ENCODE data around the gene DNAH6. TPM values are rescaled to one million over a fixed set of nuclear protein-coding genes. Genes with fewer than 3 reads are reported as not detected.

Gene DNAH6
- total RNA-seq, 2 experiments from 2014 or later: 0.83 to 1.0 TPM

- Mint-ChIP-seq H3K9me3 (peaks cover 20% of the 10 kb centered on the region), H3K27me3 (no peaks in the 10 kb centered on the region), H3K4me3 (no peak overlapping the region), H3K27ac (no peak overlapping the region), H3K4me1 (peaks cover 6% of the 10 kb centered on the region), H3K36me3 (peaks cover 22% of the 10 kb centered on the region)
- ATAC-seq (ENCODE audit: low read depth) (no peak), DNase-seq (no peak)
- POLR2A ChIA-PET: no interaction called here
Measured at GRCh38 chr2:84701880-84702279, 185.6 kb downstream of the DNAH6 start.

GRCh38 chr2:84702941-84703340 is 186.6 kb downstream of the DNAH6 start:
- Mint-ChIP-seq H3K4me3 (no peak overlapping the region), H3K4me1 (peaks cover 6% of the 10 kb centered on the region), H3K27ac (no peak overlapping the region), H3K27me3 (no peaks in the 10 kb centered on the region), H3K9me3 (peaks cover 18% of the 10 kb centered on the region), H3K36me3 (peaks cover 22% of the 10 kb centered on the region)
- no peak for DNase-seq
- POLR2A ChIA-PET: no interaction called here
- no peak for ATAC-seq (ENCODE audit: low read depth)

DNA sequence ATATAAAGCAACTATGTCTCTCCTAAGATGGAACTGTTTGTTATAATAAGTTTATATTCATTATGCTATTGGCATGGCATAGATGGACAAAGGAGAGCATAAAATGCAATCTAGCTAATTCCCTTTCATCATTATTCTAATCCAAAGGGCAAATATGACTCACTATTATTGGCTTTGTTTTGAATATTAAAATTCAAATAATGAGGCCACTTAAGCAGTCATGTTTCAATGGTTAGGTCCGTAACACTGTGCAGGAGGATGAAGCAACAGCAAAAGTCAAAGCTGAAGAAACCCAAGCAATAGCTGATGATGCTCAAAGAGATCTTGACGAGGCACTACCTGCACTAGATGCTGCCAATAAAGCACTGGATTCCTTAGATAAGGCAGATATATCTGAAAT is 187.5 kb downstream of the DNAH6 start:
- Mint-ChIP-seq H3K4me1 (peaks cover 5% of the 10 kb centered on the region), H3K36me3 (peaks cover 21% of the 10 kb centered on the region), H3K27me3 (no peaks in the 10 kb centered on the region), H3K9me3 (peaks cover 20% of the 10 kb centered on the region), H3K27ac (no peak overlapping the region), H3K4me3 (no peak overlapping the region)
- POLR2A ChIA-PET: no interaction called here
- no peak for ATAC-seq (ENCODE audit: low read depth)
- DNase-seq: no peak

GRCh38 chr2:84704505-84705244 is 188.4 kb downstream of the DNAH6 start:
- H3K4me1 Mint-ChIP-seq: peaks cover 5% of the 10 kb centered on the region
- ATAC-seq (ENCODE audit: low read depth): no peak
- peaks cover 23% of the 10 kb centered on the region for H3K9me3 Mint-ChIP-seq
- no peak overlapping the region for H3K4me3 Mint-ChIP-seq
- no peaks in the 10 kb centered on the region for H3K27me3 Mint-ChIP-seq
- POLR2A ChIA-PET: no interaction called here
- no peak for DNase-seq
- peaks cover 25% of the 10 kb centered on the region for H3K36me3 Mint-ChIP-seq
- no peak overlapping the region for H3K27ac Mint-ChIP-seq

DNA sequence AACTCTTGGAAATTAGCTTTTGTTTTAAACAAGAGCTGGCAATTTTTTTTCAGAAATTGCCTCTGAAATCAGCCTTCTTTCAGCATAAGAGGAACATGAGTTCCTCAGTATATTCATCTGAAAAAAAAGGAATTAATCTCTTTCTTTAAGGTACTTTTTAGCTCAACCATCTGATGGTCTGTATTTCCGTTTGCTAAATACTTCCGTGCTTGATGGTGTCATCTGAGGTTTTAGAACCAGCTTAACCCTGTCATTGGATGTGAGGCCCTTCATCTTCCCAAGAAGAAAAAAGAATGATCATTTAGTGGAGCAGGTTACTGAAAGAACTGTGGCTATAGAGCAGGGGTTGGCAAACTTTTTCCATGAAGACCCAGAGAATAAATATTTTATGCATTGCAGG is 189.6 kb downstream of the DNAH6 start:
- H3K9me3 Mint-ChIP-seq: peaks cover 25% of the 10 kb centered on the region
- POLR2A ChIA-PET: interaction anchor here (0.6 kb wide), 1 partner anchor 56 kb away, joined by 3 read pairs; no protein-coding TSS in a partner anchor
- H3K4me1 Mint-ChIP-seq: peaks cover 5% of the 10 kb centered on the region
- ATAC-seq (ENCODE audit: low read depth): peak; percentile 47
- H3K27ac Mint-ChIP-seq: peak overlapping the region; percentile 74
- H3K27me3 Mint-ChIP-seq: no peaks in the 10 kb centered on the region
- peaks cover 21% of the 10 kb centered on the region for H3K36me3 Mint-ChIP-seq
- DNase-seq: no peak
- H3K4me3 Mint-ChIP-seq: peak overlapping the region; percentile 31

DNA sequence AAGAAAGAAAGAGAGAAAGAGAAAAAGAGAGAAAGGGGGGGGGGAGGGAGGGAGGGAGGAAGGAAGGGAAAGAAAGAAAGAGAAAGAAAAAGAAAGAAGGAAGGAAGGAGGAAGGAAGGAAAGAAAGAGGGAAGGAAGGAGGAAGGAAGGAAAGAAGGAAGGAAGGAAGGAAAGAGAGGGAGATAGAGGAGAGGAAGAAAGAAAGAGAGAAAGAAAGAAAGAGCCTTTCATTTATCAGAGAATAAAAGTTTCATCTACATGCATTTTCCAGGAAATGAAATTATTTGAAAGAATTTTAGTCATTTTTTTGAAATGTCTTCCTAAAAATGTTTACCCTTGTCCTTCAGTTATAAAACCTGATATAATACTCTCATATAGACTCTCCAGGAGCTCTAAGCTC is 192.1 kb downstream of the DNAH6 start:
- Mint-ChIP-seq H3K9me3 (peaks cover 16% of the 10 kb centered on the region), H3K4me3 (no peak overlapping the region), H3K27ac (no peak overlapping the region), H3K4me1 (peaks cover 5% of the 10 kb centered on the region), H3K36me3 (peaks cover 18% of the 10 kb centered on the region), H3K27me3 (no peaks in the 10 kb centered on the region)
- POLR2A ChIA-PET: no interaction called here
- ATAC-seq (ENCODE audit: low read depth) (no peak), DNase-seq (no peak)

GRCh38 chr2:84711651-84712050 is 195.4 kb downstream of the DNAH6 start:
- Mint-ChIP-seq H3K4me1 (peaks cover 2% of the 10 kb centered on the region), H3K4me3 (no peak overlapping the region), H3K36me3 (peaks cover 13% of the 10 kb centered on the region), H3K27me3 (no peaks in the 10 kb centered on the region), H3K27ac (no peak overlapping the region), H3K9me3 (peaks cover 9% of the 10 kb centered on the region)
- POLR2A ChIA-PET: interaction anchor here (0.8 kb wide), 1 partner anchor 30 kb away, joined by 3 read pairs; no protein-coding TSS in a partner anchor
- DNase-seq (no peak), ATAC-seq (ENCODE audit: low read depth) (no peak)

DNA sequence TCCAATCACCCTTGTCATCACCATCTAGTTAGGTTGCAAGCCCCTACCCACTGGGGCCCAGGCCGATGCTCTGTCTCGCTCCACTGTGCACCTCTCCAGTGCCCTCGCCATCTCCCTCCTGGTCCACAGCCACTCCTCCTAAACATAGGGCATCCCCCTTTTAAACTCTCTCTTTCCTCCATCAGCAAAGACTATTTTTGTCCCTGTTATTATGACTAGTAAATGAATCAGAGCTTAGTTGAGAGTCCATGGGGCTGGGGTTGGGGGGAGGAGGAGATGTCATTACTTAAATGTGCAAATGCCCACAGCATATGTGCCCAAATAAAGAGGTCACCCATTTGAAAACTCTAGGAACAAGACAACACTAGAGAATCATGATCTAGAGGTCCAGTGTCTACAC is 197.1 kb downstream of the DNAH6 start:
- Mint-ChIP-seq H3K9me3 (peaks cover 9% of the 10 kb centered on the region), H3K4me1 (peaks cover 7% of the 10 kb centered on the region)
- POLR2A ChIA-PET: no interaction called here

GRCh38 chr2:84716564-84716963 is 200.3 kb downstream of the DNAH6 start:
- POLR2A ChIA-PET: interaction anchor here (0.9 kb wide), 1 partner anchor 12 kb away, joined by 3 read pairs; no protein-coding TSS in a partner anchor
- DNase-seq (no peak), ATAC-seq (ENCODE audit: low read depth) (no peak)
- H3K27ac Mint-ChIP-seq: no peak overlapping the region
- H3K9me3 Mint-ChIP-seq: peaks cover 4% of the 10 kb centered on the region
- peaks cover 8% of the 10 kb centered on the region for H3K4me1 Mint-ChIP-seq
- H3K4me3 Mint-ChIP-seq: no peak overlapping the region
- H3K36me3 Mint-ChIP-seq: peaks cover 11% of the 10 kb centered on the region
- H3K27me3 Mint-ChIP-seq: no peaks in the 10 kb centered on the region

More for the DNA sequence above, 197.1 kb downstream of the DNAH6 start:
- Mint-ChIP-seq H3K27ac (no peak overlapping the region), H3K4me3 (no peak overlapping the region), H3K27me3 (no peaks in the 10 kb centered on the region), H3K36me3 (peaks cover 12% of the 10 kb centered on the region)
- ATAC-seq (ENCODE audit: low read depth) (no peak), DNase-seq (no peak)

- POLR2A ChIA-PET: interaction anchor here (0.9 kb wide), 1 partner anchor 11 kb away, joined by 3 read pairs; no protein-coding TSS in a partner anchor
- no peak overlapping the region for H3K4me3 Mint-ChIP-seq
- H3K4me1 Mint-ChIP-seq: peaks cover 8% of the 10 kb centered on the region
- H3K36me3 Mint-ChIP-seq: peaks cover 11% of the 10 kb centered on the region
- peaks cover 6% of the 10 kb centered on the region for H3K9me3 Mint-ChIP-seq
- no peaks in the 10 kb centered on the region for H3K27me3 Mint-ChIP-seq
- ATAC-seq (ENCODE audit: low read depth): no peak
- no peak overlapping the region for H3K27ac Mint-ChIP-seq
- no peak for DNase-seq
Measured at GRCh38 chr2:84717302-84717701, 201.0 kb downstream of the DNAH6 start.

DNA sequence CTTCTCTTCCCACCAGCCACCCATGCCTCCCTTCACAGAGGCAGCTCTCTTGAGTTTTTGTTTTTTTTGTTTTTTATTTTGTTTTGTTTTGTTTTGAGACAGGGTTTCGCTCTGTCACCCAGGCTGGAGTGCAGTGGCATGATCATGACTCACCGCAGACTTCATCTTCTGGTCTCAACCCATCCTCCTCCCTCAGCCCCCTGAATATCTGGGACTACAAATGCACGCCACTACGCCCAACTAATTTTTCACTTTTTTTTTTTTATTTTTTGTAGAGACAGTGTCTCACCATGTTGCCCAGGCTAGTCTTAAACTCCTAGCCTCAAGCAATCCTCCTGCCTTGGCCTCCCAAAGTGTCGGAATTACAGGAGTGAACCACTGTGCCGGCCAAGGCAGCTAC is 203.1 kb downstream of the DNAH6 start:
- POLR2A ChIA-PET: no interaction called here
- H3K4me1 Mint-ChIP-seq: peaks cover 16% of the 10 kb centered on the region
- H3K27ac Mint-ChIP-seq: peak overlapping the region; percentile 61
- H3K4me3 Mint-ChIP-seq: peak overlapping the region; percentile 61
- H3K9me3 Mint-ChIP-seq: peaks cover 6% of the 10 kb centered on the region
- peak; percentile 33 for ATAC-seq (ENCODE audit: low read depth)
- no peak for DNase-seq
- peaks cover 12% of the 10 kb centered on the region for H3K36me3 Mint-ChIP-seq
- no peaks in the 10 kb centered on the region for H3K27me3 Mint-ChIP-seq

DNA sequence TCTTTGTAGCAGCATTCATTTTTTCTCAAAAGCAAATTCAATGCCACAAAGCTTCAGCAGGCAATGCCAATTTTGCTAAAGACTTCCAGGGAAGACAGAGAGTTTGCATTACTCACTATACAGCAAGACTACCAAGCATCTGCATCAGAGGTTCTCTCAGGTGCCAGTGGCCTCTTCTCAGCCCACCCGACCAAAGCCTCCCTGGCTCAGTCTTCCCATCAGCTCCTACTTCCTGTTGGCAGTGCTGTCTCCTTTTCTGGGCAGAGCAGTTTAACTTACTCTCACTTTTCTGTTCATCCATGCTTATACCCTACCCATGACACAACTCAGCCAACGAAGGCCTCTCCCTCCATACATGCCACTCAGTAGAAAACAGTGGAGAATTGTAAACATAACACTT is 207.5 kb downstream of the DNAH6 start:
- POLR2A ChIA-PET: no interaction called here
- Mint-ChIP-seq H3K36me3 (peaks cover 18% of the 10 kb centered on the region), H3K9me3 (peaks cover 13% of the 10 kb centered on the region), H3K4me3 (no peak overlapping the region), H3K4me1 (peaks cover 14% of the 10 kb centered on the region), H3K27ac (no peak overlapping the region), H3K27me3 (no peaks in the 10 kb centered on the region)
- DNase-seq (no peak), ATAC-seq (ENCODE audit: low read depth) (no peak)

GRCh38 chr2:84725717-84726116 is 209.4 kb downstream of the DNAH6 start:
- POLR2A ChIA-PET: no interaction called here
- H3K36me3 Mint-ChIP-seq: peaks cover 14% of the 10 kb centered on the region
- H3K27ac Mint-ChIP-seq: no peak overlapping the region
- H3K4me1 Mint-ChIP-seq: peaks cover 11% of the 10 kb centered on the region
- no peak for DNase-seq
- no peak overlapping the region for H3K4me3 Mint-ChIP-seq
- no peak for ATAC-seq (ENCODE audit: low read depth)
- peaks cover 16% of the 10 kb centered on the region for H3K9me3 Mint-ChIP-seq
- H3K27me3 Mint-ChIP-seq: no peaks in the 10 kb centered on the region

DNA sequence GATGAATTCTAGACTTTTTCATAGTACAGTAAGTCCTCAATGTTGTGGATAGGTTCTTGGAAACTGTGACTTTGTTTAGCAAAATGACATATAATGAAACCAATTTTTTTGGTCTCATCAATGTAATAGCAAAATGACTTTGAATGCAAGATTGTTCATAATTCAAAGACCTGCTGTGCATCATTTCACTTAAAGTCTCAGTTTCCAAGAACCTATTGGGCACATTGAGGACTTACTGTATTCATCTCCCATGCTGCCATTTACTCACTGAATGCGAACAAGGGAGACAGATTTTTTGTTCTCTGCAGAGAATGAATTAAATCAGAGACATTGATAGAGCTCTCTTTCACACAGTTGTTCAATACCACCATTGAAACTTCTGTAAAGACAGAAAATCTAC is 211.0 kb downstream of the DNAH6 start:
- Mint-ChIP-seq H3K36me3 (peaks cover 12% of the 10 kb centered on the region), H3K4me3 (no peak overlapping the region), H3K27ac (no peak overlapping the region), H3K4me1 (peaks cover 13% of the 10 kb centered on the region), H3K9me3 (peaks cover 13% of the 10 kb centered on the region), H3K27me3 (no peaks in the 10 kb centered on the region)
- POLR2A ChIA-PET: no interaction called here
- DNase-seq: no peak
- no peak for ATAC-seq (ENCODE audit: low read depth)
